Choroid plexus epithelial cell (primary cell): Measurements from ENCODE around the gene OFD1.

ENCODE experiments used
- DNase-seq: peaks from one replicate; pipeline ENCODE4 v3.0.0-alpha.2; 2010; ENCODE audit warnings: low read depth
- H3K4me3 ChIP-seq: 2 replicates; pipeline ENCODE4 v1.5.1; 2011; ENCODE audit warnings: low read depth, mild to moderate bottlenecking, control low read depth, low read length, moderate library complexity
- CTCF ChIP-seq: conservative IDR thresholded peaks from 2 replicates; pipeline ENCODE4 v1.5.1; 2011; ENCODE audit warnings: low read depth, mild to moderate bottlenecking, control low read depth, inconsistent platforms, low read length, moderate library complexity

OFD1 gene

GRCh38 chrX:13815664-13816063, 81.1 kb downstream of the OFD1 start:
- DNase-seq, result no peak
- no peak for TF ChIP-seq CTCF
- no peak overlapping the region for H3K4me3 ChIP-seq

- no peak for DNase-seq
- TF ChIP-seq CTCF, result no peak
- H3K4me3 ChIP-seq, result no peak overlapping the region
Observed at GRCh38 chrX:13816176-13816575, 81.6 kb downstream of the OFD1 start.

GRCh38 chrX:13816643-13817627, 82.4 kb downstream of the OFD1 start, which contains the start of gene GPM6B:
GPM6B (minus strand) TSS chrX:13817093; CDS start chrX:13816904, 189 bp downstream.
- no peak for TF ChIP-seq CTCF
- H3K4me3 ChIP-seq, result no peak within 1 kb of the TSS
- DNase-seq, result no peak
